ENCODE data around the gene MAP3K14. TPM values are rescaled to one million over a fixed set of nuclear protein-coding genes. Genes with fewer than 3 reads are reported as not detected.

MAP3K14 gene
- total RNA-seq, 1 experiment from 2014 or later, result 16.4 TPM

- TF ChIP-seq POLR2AphosphoS5 (IDR thresholded peaks at IDR 0.05; ENCODE audit: low read depth, low read length) (0 out of 2 replicates have a peak, but pooled peaks have one; percentile 14), EZH2phosphoT487 (IDR thresholded peaks at IDR 0.05; ENCODE audit: borderline replicate concordance) (no peak), ATF3 (IDR thresholded peaks at IDR 0.05) (no peak), EGR1 (IDR thresholded peaks at IDR 0.05; ENCODE audit: low read depth) (peak; percentile 85)
These were observed 500 bp upstream of the MAP3K14 start (continued) for GRCh38 chr17:45317111-45317928.

GRCh38 chr17:45315648-45316433 lies 979 bp downstream of the MAP3K14 start:
- no peak for DNase-seq (ENCODE audit: low read depth, low spot score)
- peaks cover 58% of the 10 kb centered on the region for H3K79me2 ChIP-seq (ENCODE audit: insufficient read depth, low read length)
- peak overlapping the region; percentile 88 for H3K27ac ChIP-seq (ENCODE audit: low read depth, low read length)
- ATAC-seq, result no peak
- no peaks in the 10 kb centered on the region for H3K9me3 ChIP-seq (ENCODE audit: control insufficient read depth in 1 of 2, insufficient read depth in 1 of 2, low read depth in 1 of 2, low read length in 2 of 2)
- intact Hi-C loops (cut with micrococcal nuclease), result loop anchor here (2.0 kb wide), 1 partner anchor 39 kb away; no protein-coding TSS in a partner anchor
- peak overlapping the region; percentile 93 for H3K9ac ChIP-seq (ENCODE audit: low read length)
- ChIA-PET RAD21 (ENCODE audit: low non-redundant PET in 1 of 2, low total read pairs in 2 of 2, uncharacterized antibody in 2 of 2, unreplicated experiment in 2 of 2) (no interaction called here), CTCF (interaction anchor here (1.0 kb wide), 1 partner anchor 39 kb away, joined by 4 read pairs; no protein-coding TSS in a partner anchor), POLR2A (interaction anchor here (0.9 to 2.0 kb wide), 3 partner anchors 26 to 83 kb away, joined by 3 to 11 read pairs (median 4); no protein-coding TSS in a partner anchor)
- H3K4me1 ChIP-seq (ENCODE audit: control insufficient read depth in 1 of 2, insufficient read depth in 2 of 2, low read length in 2 of 2), result peaks cover 81 to 89% of the 10 kb centered on the region in 2 experiments
- peak overlapping the region; percentile 89 for H3K4me2 ChIP-seq (ENCODE audit: low read length)
- peaks cover 27% of the 10 kb centered on the region; the same call in 1 of the 2 replicates for H4K20me1 ChIP-seq (ENCODE audit: insufficient read depth)
- H3K36me3 ChIP-seq (ENCODE audit: control insufficient read depth in 1 of 2, insufficient read depth in 2 of 2, low read length in 2 of 2), result peaks cover 0 to 25% of the 10 kb centered on the region in 2 experiments; a peak in 3 of 4 replicates
- TSS peak; percentile 50 for BruUV-seq (replicated peaks)
- no peaks in the 10 kb centered on the region for H3K27me3 ChIP-seq (ENCODE audit: insufficient read depth, low read length)
- H2AFZ ChIP-seq (ENCODE audit: low read depth, low read length, poor library complexity, severe bottlenecking), result no peak overlapping the region
- H3K4me3 ChIP-seq (replicated peaks in 1 of 2; ENCODE audit: low read depth in 1 of 2, low read length in 2 of 2), result peak overlapping the region; percentile 75 to 96
- no peaks in the 10 kb centered on the region for H3K9me2 ChIP-seq (ENCODE audit: insufficient read depth)
- TF ChIP-seq RAD21 (IDR thresholded peaks at IDR 0.05; ENCODE audit: low read depth), result no peak
- TF ChIP-seq ATF3 (IDR thresholded peaks at IDR 0.05), result no peak
- TF ChIP-seq SP1 (IDR thresholded peaks at IDR 0.05; ENCODE audit: low read depth), result no peak
- no peak for TF ChIP-seq ZFX (IDR thresholded peaks at IDR 0.05)
- TF ChIP-seq CEBPB (IDR thresholded peaks at IDR 0.05; ENCODE audit: low read depth), result no peak
- TF ChIP-seq SRF (IDR thresholded peaks at IDR 0.05; ENCODE audit: low read depth), result no peak
- no peak for TF ChIP-seq TCF7L2 (IDR thresholded peaks at IDR 0.05; ENCODE audit: borderline replicate concordance, extremely low read depth, insufficient read depth, insufficient read length)
- TF ChIP-seq CBX3 (IDR thresholded peaks at IDR 0.05; ENCODE audit: low read depth), result no peak
- no peak for TF ChIP-seq SIN3A (IDR thresholded peaks at IDR 0.05; ENCODE audit: low read depth)
- TF ChIP-seq EZH2 (IDR thresholded peaks at IDR 0.05), result no peak
- no peak for TF ChIP-seq ELF1 (IDR thresholded peaks at IDR 0.05; ENCODE audit: borderline replicate concordance, low read depth)
- no peak for TF ChIP-seq ZBTB33 (IDR thresholded peaks at IDR 0.05; ENCODE audit: extremely low read depth, insufficient replicate concordance, low read length)
- TF ChIP-seq REST (IDR thresholded peaks at IDR 0.05; ENCODE audit: low read depth), result no peak
- TF ChIP-seq POLR2A (IDR thresholded peaks at IDR 0.05; ENCODE audit: borderline replicate concordance, extremely low read depth, insufficient read depth, insufficient read length), result no peak

Measured in HCT116 (cell line).